Measurements from ENCODE around the gene ZFHX2. TPM values are rescaled to one million over a fixed set of nuclear protein-coding genes. Genes with fewer than 3 reads are reported as not detected.
A peak's percentile ranks its signal among the peaks of the same experiment; 100 is the strongest.

Gene ZFHX2
- total and polyA plus RNA-seq, 2 of the 13 experiments (the other 11 are each of a cell fraction or from before 2014, with no cell fraction given): 0.17 to 0.44 TPM

DNA sequence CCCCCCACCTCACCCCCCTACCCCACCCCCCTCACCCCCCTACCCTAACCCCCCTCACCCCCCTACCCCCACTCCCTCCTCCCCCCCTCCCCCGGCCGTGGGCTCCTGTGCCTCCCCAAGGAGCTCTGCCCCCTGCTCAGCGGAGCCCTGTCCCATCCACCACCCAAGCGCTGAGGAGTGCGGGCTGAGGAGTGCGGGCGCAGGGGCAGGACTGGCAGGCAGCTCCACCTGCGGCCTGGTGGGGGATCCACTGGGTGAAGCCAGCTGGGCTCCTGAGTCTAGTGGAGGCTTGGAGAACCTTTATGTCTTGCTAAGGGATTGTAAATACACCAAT lies 29.4 kb upstream of the ZFHX2 start (continued):
- TF ChIP-seq MAFG (CRISPR knock-in tag; IDR thresholded peaks at IDR 0.05) (no peak), ZFAT (CRISPR knock-in tag; conservative IDR thresholded peaks at IDR 0.05) (no peak), ASH2L (IDR thresholded peaks at IDR 0.05; ENCODE audit: insufficient read length, low read depth, low read length) (no peak), ZNF280B (CRISPR knock-in tag; IDR thresholded peaks at IDR 0.05; ENCODE audit: borderline replicate concordance) (no peak), FOXC1 (CRISPR knock-in tag; IDR thresholded peaks at IDR 0.05; ENCODE audit: borderline replicate concordance) (no peak), JUN (CRISPR knock-in tag; IDR thresholded peaks at IDR 0.05) (no peak), ZNF24 (IDR thresholded peaks at IDR 0.05) (no peak), E2F1 (CRISPR knock-in tag; IDR thresholded peaks at IDR 0.05) (no peak), ZSCAN20 (CRISPR knock-in tag; IDR thresholded peaks at IDR 0.05; ENCODE audit: borderline replicate concordance) (no peak), KAT7 (CRISPR knock-in tag; IDR thresholded peaks at IDR 0.05; ENCODE audit: borderline replicate concordance) (no peak), SMAD3 (CRISPR knock-in tag; IDR thresholded peaks at IDR 0.05) (no peak), ZNF331 (CRISPR knock-in tag; IDR thresholded peaks at IDR 0.05) (no peak), ZBTB38 (CRISPR knock-in tag; IDR thresholded peaks at IDR 0.05) (peak; percentile 75), CEBPB (IDR thresholded peaks at IDR 0.05; ENCODE audit: borderline replicate concordance, low read depth, low read length) (no peak), SP4 (CRISPR knock-in tag; IDR thresholded peaks at IDR 0.05) (no peak), HNRNPL (IDR thresholded peaks at IDR 0.05; ENCODE audit: low read depth, low read length) (no peak), NCOA2 (CRISPR knock-in tag; IDR thresholded peaks at IDR 0.05) (no peak), ZBTB20 (CRISPR knock-in tag; IDR thresholded peaks at IDR 0.05; ENCODE audit: borderline replicate concordance, low read depth) (no peak), ZNF225 (CRISPR knock-in tag; IDR thresholded peaks at IDR 0.05) (no peak), ZEB1 (IDR thresholded peaks at IDR 0.05; ENCODE audit: insufficient replicate concordance, low read depth) (no peak), FOXO1 (CRISPR knock-in tag; IDR thresholded peaks at IDR 0.05) (no peak; the same call in 1 of the 2 replicates), THAP11 (CRISPR knock-in tag; IDR thresholded peaks at IDR 0.05) (no peak), POLR2A (IDR thresholded peaks at IDR 0.05; ENCODE audit: insufficient read depth in 1 of 2, low read depth in 2 of 2, low read length in 2 of 2) (no peak; a peak in 1 of 4 replicates), ZSCAN12 (CRISPR knock-in tag; IDR thresholded peaks at IDR 0.05) (no peak)
- TF ChIP-seq, protein P1, sequence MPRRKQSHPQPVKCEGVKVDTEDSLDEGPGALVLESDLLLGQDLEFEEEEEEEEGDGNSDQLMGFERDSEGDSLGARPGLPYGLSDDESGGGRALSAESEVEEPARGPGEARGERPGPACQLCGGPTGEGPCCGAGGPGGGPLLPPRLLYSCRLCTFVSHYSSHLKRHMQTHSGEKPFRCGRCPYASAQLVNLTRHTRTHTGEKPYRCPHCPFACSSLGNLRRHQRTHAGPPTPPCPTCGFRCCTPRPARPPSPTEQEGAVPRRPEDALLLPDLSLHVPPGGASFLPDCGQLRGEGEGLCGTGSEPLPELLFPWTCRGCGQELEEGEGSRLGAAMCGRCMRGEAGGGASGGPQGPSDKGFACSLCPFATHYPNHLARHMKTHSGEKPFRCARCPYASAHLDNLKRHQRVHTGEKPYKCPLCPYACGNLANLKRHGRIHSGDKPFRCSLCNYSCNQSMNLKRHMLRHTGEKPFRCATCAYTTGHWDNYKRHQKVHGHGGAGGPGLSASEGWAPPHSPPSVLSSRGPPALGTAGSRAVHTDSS (CRISPR knock-in tag; conservative IDR thresholded peaks at IDR 0.05): no peak
- TF ChIP-seq, protein P2, sequence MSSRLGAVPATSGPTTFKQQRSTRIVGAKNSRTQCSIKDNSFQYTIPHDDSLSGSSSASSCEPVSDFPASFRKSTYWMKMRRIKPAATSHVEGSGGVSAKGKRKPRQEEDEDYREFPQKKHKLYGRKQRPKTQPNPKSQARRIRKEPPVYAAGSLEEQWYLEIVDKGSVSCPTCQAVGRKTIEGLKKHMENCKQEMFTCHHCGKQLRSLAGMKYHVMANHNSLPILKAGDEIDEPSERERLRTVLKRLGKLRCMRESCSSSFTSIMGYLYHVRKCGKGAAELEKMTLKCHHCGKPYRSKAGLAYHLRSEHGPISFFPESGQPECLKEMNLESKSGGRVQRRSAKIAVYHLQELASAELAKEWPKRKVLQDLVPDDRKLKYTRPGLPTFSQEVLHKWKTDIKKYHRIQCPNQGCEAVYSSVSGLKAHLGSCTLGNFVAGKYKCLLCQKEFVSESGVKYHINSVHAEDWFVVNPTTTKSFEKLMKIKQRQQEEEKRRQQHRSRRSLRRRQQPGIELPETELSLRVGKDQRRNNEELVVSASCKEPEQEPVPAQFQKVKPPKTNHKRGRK (CRISPR knock-in tag; IDR thresholded peaks at IDR 0.05): no peak

Measured in HepG2 (cell line).